BLaER1 treated with 17β-estradiol and CSF1 and Interleukin-3, amounts not matched to agents 10 nM and 100 nM (cell line): ENCODE measurements around the gene SLC25A21.

Experiments used
- H3K27ac ChIP-seq, 11 experiments: shearing (Covaris generic); formaldehyde crosslinking; 2 replicates each; pipeline ENCODE4 v1.8.1; 2022
- H3K27me3 ChIP-seq, 11 experiments: shearing (Covaris generic); formaldehyde crosslinking; 2 replicates each; pipeline ENCODE4 v1.8.1; 2022
- H3K36me3 ChIP-seq, 11 experiments: shearing (Covaris generic); formaldehyde crosslinking; 2 replicates each; pipeline ENCODE4 v1.8.1; 2022
- H3K4me1 ChIP-seq, 10 experiments: shearing (Covaris generic); formaldehyde crosslinking; 2 replicates each; pipeline ENCODE4 v1.8.1; 2022
- H3K4me2 ChIP-seq, 11 experiments: shearing (Covaris generic); formaldehyde crosslinking; 2 replicates each; pipeline ENCODE4 v1.8.1; 2022
- H3K4me3 ChIP-seq, 10 experiments: shearing (Covaris generic); formaldehyde crosslinking; 2 replicates each; pipeline ENCODE4 v1.8.1; 2022
- H3K9ac ChIP-seq, 11 experiments: shearing (Covaris generic); formaldehyde crosslinking; 2 replicates each; pipeline ENCODE4 v1.8.1; 2022
- H3K9me3 ChIP-seq, 11 experiments: shearing (Covaris generic); formaldehyde crosslinking; replicated peaks in 1 of 11; 2 replicates each; pipeline ENCODE4 v1.8.1; 2022
- H4K20me1 ChIP-seq, 11 experiments: shearing (Covaris generic); formaldehyde crosslinking; 2 replicates each; pipeline ENCODE4 v1.8.1; 2022
- Cebpa-rat ChIP-seq, 11 experiments: shearing (Covaris generic); IDR thresholded peaks; 2 replicates each; pipeline ENCODE4 v1.8.1; 2022

The SLC25A21 gene

DNA sequence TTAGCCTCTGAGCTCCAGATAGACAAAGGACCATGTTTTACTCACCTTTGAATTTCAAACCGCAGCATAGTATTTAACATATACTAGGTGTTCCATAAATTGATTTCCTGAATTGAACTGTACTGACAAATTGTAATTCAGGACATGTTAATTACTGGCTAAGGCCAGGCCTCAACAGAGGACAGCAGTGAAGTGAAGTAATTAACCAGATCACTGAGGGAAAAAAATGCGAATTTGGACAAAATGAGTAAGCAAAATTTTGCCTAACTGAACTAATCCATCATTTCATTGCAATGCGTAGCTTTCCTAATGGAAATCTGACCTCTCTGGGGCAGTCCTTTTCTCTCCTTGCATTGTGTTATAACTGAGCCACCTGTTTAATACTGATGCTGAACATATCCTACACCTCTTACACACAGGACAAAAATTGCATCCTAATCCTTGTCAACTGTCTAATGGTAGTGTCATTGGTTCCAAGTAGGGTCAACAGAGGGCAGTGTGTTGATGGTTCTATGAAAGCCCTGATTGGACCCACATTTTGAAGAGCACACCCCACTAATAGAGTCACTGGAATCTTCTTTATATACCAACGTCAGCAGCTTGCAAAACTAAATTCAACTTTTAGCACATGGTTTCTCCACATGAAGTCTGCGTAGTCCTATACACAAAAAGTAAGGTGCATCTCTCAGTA, 148.4 kb downstream of the SLC25A21 start:
- TF ChIP-seq Cebpa-rat (IDR thresholded peaks at IDR 0.05): no peak
- no peaks in the 10 kb centered on the region for H4K20me1 ChIP-seq
- peaks cover 18 to 71% (median 40%) of the 10 kb centered on the region in 10 experiments for H3K4me1 ChIP-seq
- no peak overlapping the region for H3K9ac ChIP-seq
- H3K4me3 ChIP-seq: no peak overlapping the region
- no peaks in the 10 kb centered on the region for H3K9me3 ChIP-seq
- no peaks in the 10 kb centered on the region for H3K27me3 ChIP-seq
- H3K4me2 ChIP-seq: no peak overlapping the region
- no peaks in the 10 kb centered on the region for H3K36me3 ChIP-seq
- H3K27ac ChIP-seq: no peak overlapping the region

DNA sequence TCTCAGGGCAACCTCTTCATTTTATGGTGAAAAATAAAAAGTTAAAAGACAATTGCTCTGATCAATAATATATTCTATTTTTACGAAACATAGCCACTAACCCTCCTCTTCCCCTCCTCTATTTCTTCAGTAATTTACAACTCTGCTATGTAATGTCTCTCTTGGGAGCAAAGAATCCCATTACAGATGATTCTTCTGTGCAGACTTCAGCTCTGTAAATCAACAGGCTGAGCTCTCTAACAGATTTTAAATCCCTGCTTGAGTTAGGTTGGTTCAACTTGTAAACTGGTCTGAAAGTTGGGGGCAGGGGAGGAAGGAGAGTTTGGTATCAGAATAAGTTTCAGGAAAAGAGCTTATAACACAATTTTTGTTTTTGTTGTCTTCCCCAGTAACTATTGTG, 151.0 kb downstream of the SLC25A21 start:
- Histone ChIP-seq H3K4me1 (peaks cover 10 to 54% (median 32%) of the 10 kb centered on the region in 10 experiments), H3K4me3 (no peak overlapping the region), H3K27me3 (no peaks in the 10 kb centered on the region), H3K9me3 (peaks cover 0 to 5% (median 0%) of the 10 kb centered on the region in 11 experiments; a peak in 3 of 22 replicates), H3K36me3 (no peaks in the 10 kb centered on the region), H3K9ac (no peak overlapping the region), H3K27ac (no peak overlapping the region), H3K4me2 (peak overlapping the region in 8 of 11 experiments; percentile 15 to 58 (median 32); a peak in 13 of 22 replicates), H4K20me1 (no peaks in the 10 kb centered on the region)
- no peak for TF ChIP-seq Cebpa-rat (IDR thresholded peaks at IDR 0.05)

DNA sequence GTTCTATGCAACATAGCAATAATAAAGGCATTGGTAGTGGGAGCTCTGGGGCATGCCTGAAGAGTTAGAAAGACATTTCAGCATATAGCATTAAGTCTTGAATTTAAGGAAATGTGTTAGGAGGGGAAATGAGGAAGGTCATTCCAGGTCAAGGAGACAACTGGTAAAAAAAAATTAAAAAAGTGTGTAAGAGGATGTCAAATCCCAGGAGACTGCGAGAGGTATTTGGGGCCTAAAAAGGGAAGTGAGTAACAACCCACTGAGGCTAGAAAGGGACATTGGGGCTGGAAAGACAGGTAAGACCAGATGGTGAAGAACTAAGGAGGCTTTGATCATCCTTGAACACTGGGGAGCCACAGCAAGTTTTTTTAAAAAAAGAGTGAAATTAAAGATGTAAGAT, 152.9 kb downstream of the SLC25A21 start:
- Histone ChIP-seq H3K4me1 (peaks cover 10 to 37% (median 24%) of the 10 kb centered on the region in 10 experiments), H3K9ac (no peak overlapping the region), H3K27me3 (no peaks in the 10 kb centered on the region), H4K20me1 (no peaks in the 10 kb centered on the region), H3K4me2 (peak overlapping the region; percentile 38 to 69 (median 59); a peak in 20 of 22 replicates), H3K9me3 (peaks cover 0 to 7% (median 0%) of the 10 kb centered on the region in 11 experiments; a peak in 3 of 22 replicates), H3K27ac (peak overlapping the region in 2 of 11 experiments; percentile 33 to 45; a peak in 3 of 22 replicates), H3K36me3 (no peaks in the 10 kb centered on the region), H3K4me3 (no peak overlapping the region)
- TF ChIP-seq Cebpa-rat (IDR thresholded peaks at IDR 0.05): no peak

DNA sequence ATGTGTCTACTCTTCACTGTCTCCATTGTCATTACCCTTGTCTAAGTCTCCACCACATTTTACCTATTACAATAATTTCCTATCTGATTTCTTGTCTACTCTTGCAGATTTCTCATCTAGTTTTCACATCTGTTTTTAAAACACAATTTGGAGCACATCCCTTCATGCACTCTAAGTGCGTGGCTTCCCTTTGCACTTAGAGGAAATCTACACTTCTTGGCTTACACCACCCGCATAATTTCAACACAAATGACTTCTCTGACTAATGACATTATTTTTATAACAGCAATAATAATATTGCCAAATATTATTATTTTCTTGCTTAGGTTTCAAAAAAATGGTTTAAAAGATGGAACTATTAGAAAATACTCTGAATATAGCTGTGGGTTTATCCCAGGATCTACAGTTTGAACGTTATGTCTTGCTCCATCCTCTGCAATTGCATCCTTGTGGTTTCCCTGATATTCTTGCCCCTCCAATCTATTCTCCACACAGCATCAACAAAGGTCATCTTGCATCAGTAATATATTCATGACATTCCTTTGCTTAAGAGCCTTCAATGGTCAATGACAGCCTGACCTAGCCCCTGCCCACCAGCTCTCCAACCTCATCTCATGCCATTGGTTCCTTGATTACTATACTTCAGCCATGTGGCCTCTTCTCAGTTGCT, 153.7 kb downstream of the SLC25A21 start:
- H3K4me1 ChIP-seq: peaks cover 10 to 41% (median 24%) of the 10 kb centered on the region in 10 experiments
- H3K9me3 ChIP-seq: peaks cover 0 to 7% (median 0%) of the 10 kb centered on the region in 11 experiments; a peak in 3 of 22 replicates
- peak overlapping the region in 4 of 11 experiments; percentile 15 to 45 (median 28); a peak in 4 of 22 replicates for H3K27ac ChIP-seq
- H3K9ac ChIP-seq: no peak overlapping the region
- H3K4me3 ChIP-seq: no peak overlapping the region
- peak overlapping the region; percentile 38 to 69 (median 59); a peak in 18 of 22 replicates for H3K4me2 ChIP-seq
- no peaks in the 10 kb centered on the region for H3K27me3 ChIP-seq
- no peak for TF ChIP-seq Cebpa-rat (IDR thresholded peaks at IDR 0.05)
- no peaks in the 10 kb centered on the region for H3K36me3 ChIP-seq
- no peaks in the 10 kb centered on the region for H4K20me1 ChIP-seq

DNA sequence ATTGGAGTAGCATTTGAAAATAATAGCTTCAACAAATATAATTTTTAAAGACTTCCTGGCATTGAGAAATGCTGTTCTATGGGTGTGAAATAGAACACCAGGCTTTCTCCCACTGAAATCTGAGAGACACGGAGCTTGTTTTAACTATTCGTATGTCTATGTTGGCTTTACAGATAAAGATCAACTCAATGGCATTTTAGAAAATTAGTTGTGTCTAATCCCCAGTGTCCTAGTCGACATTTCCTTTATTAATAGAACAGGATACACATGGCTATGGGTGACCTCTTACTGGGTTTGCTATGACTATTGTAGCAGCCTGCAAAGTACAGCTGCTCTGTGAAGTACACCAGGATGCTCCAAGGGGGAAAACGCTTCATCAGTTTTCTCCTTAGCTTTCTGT, 159.3 kb downstream of the SLC25A21 start:
- Histone ChIP-seq H4K20me1 (no peaks in the 10 kb centered on the region), H3K36me3 (no peaks in the 10 kb centered on the region), H3K9me3 (peaks cover 0 to 7% (median 0%) of the 10 kb centered on the region in 11 experiments; a peak in 3 of 22 replicates), H3K27ac (no peak overlapping the region), H3K4me2 (peak overlapping the region in 4 of 11 experiments; percentile 8 to 28 (median 20); a peak in 4 of 22 replicates), H3K4me1 (peaks cover 0 to 14% (median 0%) of the 10 kb centered on the region in 10 experiments; a peak in 5 of 20 replicates), H3K4me3 (no peak overlapping the region), H3K9ac (no peak overlapping the region), H3K27me3 (no peaks in the 10 kb centered on the region)
- no peak for TF ChIP-seq Cebpa-rat (IDR thresholded peaks at IDR 0.05)

DNA sequence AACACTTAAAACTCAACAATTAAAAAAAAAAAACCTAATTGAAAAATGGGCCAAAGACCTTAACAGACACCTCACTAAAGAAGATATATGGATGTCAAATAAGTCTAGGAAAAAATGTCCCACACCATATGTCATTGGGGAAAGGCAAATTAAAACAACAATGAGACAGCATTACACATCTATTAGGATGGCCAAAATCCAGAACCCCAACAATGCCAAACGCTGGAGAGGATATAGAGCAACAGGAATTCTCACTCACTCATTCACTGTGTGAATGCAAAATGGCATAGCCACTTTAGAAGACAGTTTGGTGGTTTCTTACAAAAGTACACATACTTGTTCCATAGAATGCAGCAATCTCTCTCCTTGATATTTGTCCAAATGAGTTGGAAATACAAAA, 173.7 kb downstream of the SLC25A21 start:
- Histone ChIP-seq H3K4me3 (no peak overlapping the region), H3K9me3 (peaks cover 0 to 16% (median 5%) of the 10 kb centered on the region in 11 experiments; a peak in 5 of 22 replicates), H3K27me3 (no peaks in the 10 kb centered on the region), H3K36me3 (no peaks in the 10 kb centered on the region), H4K20me1 (no peaks in the 10 kb centered on the region), H3K4me1 (peaks cover 0 to 5% (median 0%) of the 10 kb centered on the region in 10 experiments; a peak in 3 of 20 replicates), H3K27ac (no peak overlapping the region), H3K4me2 (no peak overlapping the region), H3K9ac (no peak overlapping the region)
- TF ChIP-seq Cebpa-rat (IDR thresholded peaks at IDR 0.05): no peak

DNA sequence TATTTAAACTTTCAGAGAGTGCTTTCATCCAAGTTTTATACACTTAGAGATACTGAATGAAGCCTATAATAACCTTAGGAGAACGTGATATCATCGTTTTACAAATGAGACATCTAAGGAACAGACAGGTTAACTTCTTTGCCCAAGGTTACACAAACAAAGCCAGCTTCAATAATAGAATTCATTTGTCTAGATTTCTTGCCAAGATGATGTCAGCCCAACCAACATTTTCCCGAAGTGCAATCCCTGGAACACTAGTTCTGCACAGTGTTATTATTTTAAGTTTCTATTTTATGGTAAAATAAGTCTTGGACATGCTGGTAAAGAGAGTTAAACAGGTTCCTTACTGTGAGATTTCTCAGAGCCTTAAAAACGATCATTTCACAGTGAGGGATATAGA, 174.6 kb downstream of the SLC25A21 start:
- no peaks in the 10 kb centered on the region for H3K36me3 ChIP-seq
- no peak for TF ChIP-seq Cebpa-rat (IDR thresholded peaks at IDR 0.05)
- H3K4me2 ChIP-seq: no peak overlapping the region
- peaks cover 0 to 16% (median 5%) of the 10 kb centered on the region in 11 experiments; a peak in 5 of 22 replicates for H3K9me3 ChIP-seq
- H3K27me3 ChIP-seq: no peaks in the 10 kb centered on the region
- H3K27ac ChIP-seq: no peak overlapping the region
- peaks cover 0 to 5% (median 0%) of the 10 kb centered on the region in 10 experiments; a peak in 3 of 20 replicates for H3K4me1 ChIP-seq
- H4K20me1 ChIP-seq: no peaks in the 10 kb centered on the region
- no peak overlapping the region for H3K9ac ChIP-seq
- no peak overlapping the region for H3K4me3 ChIP-seq

DNA sequence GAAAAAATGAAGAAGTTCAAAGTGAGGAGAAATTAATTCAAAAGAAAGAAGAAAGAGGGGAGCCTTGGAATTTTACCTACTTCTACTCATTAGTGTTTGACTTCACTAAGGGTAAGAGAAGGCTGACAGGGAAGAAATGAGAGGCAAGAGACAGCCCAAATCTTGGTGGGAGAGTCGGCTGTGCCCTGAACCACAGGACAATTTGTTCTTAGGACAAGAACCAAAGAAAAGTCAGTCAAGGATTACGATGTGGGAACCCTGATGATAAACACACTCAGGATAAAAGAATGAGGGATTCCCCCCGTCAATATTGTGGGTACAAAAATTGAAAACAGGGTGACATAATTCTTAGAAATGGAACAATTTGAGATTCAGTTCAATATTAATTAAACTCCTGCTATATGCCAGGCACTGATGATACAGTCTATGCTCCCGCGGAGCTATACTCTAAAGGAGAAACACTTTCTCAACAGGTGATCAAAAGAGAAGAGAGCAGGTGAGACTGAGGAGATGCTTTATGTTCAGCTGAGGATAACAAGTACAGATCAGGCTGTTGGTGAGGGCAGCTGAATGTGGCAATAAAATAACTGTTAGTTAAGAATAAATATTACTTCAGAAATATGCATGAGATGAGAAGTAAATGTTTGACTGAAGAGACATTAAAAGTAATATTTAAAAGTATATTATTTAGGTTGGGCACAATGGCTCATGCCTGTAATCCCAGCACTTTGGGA, 175.4 kb downstream of the SLC25A21 start:
- Histone ChIP-seq H4K20me1 (no peaks in the 10 kb centered on the region), H3K27me3 (no peaks in the 10 kb centered on the region), H3K27ac (no peak overlapping the region), H3K4me2 (no peak overlapping the region), H3K4me3 (no peak overlapping the region), H3K4me1 (peaks cover 0 to 5% (median 0%) of the 10 kb centered on the region in 10 experiments; a peak in 3 of 20 replicates), H3K36me3 (no peaks in the 10 kb centered on the region), H3K9me3 (peaks cover 0 to 16% (median 5%) of the 10 kb centered on the region in 11 experiments; a peak in 5 of 22 replicates), H3K9ac (no peak overlapping the region)
- TF ChIP-seq Cebpa-rat (IDR thresholded peaks at IDR 0.05): no peak
